CD4-positive, CD25-positive, alpha-beta regulatory T cell (primary cell): Measurements from ENCODE around the gene PSD. TPM values are rescaled to one million over a fixed set of nuclear protein-coding genes. Genes with fewer than 3 reads are reported as not detected.
A peak's percentile ranks its signal among the peaks of the same experiment; 100 is the strongest.

ENCODE experiments used
- ATAC-seq, 2 donors: fragments of 150-1000 bp; cut with Tn5 transposase; one replicate each; pipeline ENCODE4 v1.10.0; 2021; ENCODE audit warnings: low read depth in 2 of 2, moderate number of reproducible peaks in 2 of 2, moderate library complexity in 1 of 2
- DNase-seq, 3 donors: peaks; one replicate each; pipeline versions ENCODE4 v3.0.0 to v3.0.0-alpha.2; 2012 to 2022; ENCODE audit warnings: mixed read lengths in 1 of 3
- H3K27ac ChIP-seq: one replicate; pipeline ENCODE4 v1.7.0; 2013; ENCODE audit warnings: mild to moderate bottlenecking, low read length; ENCODE audit not compliant: insufficient read depth, poor library complexity, severe bottlenecking
- H3K27me3 ChIP-seq: one replicate; pipeline ENCODE4 v1.7.0; 2013; ENCODE audit warnings: low read length; ENCODE audit not compliant: control insufficient read depth, insufficient read depth
- H3K36me3 ChIP-seq: one replicate; pipeline ENCODE4 v1.7.0; 2013; ENCODE audit warnings: mild to moderate bottlenecking, low read length, moderate library complexity; ENCODE audit not compliant: control insufficient read depth, insufficient read depth
- H3K4me1 ChIP-seq: 2 replicates; pipeline ENCODE4 v1.7.0; 2013; ENCODE audit warnings: mild to moderate bottlenecking, low read length; ENCODE audit not compliant: insufficient read depth, control insufficient read depth, poor library complexity, severe bottlenecking
- H3K4me3 ChIP-seq: one replicate; pipeline ENCODE4 v1.7.0; 2013; ENCODE audit warnings: low read depth, mild to moderate bottlenecking, low read length, moderate library complexity
- H3K9me3 ChIP-seq, 2 experiments: 1 replicate in 1 of 2; 2 replicates in 1 of 2; pipeline ENCODE4 v1.7.0; 2013; ENCODE audit warnings: low read length in 2 of 2, mild to moderate bottlenecking in 1 of 2, moderate library complexity in 1 of 2; ENCODE audit not compliant: control insufficient read depth in 2 of 2
- H3K27ac Mint-ChIP-seq, 3 donors: one replicate each; pipeline ENCODE4 v1.8.0; 2020 to 2022; ENCODE audit warnings: mild to moderate bottlenecking in 3 of 3, mixed read lengths in 3 of 3, moderate library complexity in 2 of 3
- H3K27me3 Mint-ChIP-seq: one replicate; pipeline ENCODE4 v1.8.0; 2022; ENCODE audit warnings: mild to moderate bottlenecking, mixed read lengths
- H3K36me3 Mint-ChIP-seq: one replicate; pipeline ENCODE4 v1.8.0; 2020; ENCODE audit warnings: mixed read lengths
- H3K4me1 Mint-ChIP-seq, 4 donors: one replicate each; pipeline ENCODE4 v1.8.0; 2020 to 2022; ENCODE audit warnings: mixed read lengths in 4 of 4, mild to moderate bottlenecking in 1 of 4
- H3K4me3 Mint-ChIP-seq, 4 donors: one replicate each; pipeline ENCODE4 v1.8.0; 2020 to 2022; ENCODE audit warnings: mild to moderate bottlenecking in 4 of 4, mixed read lengths in 4 of 4, moderate library complexity in 3 of 4
- H3K9me3 Mint-ChIP-seq, 7 donors: one replicate each; pipeline ENCODE4 v1.8.0; 2020 to 2022; ENCODE audit warnings: mixed read lengths in 7 of 7, mild to moderate bottlenecking in 3 of 7, moderate library complexity in 2 of 7
- polyA plus RNA-seq, 4 donors: library from polyadenylated mRNA; unstranded; fragments of 300-500 nt; fragmentation: Illumina TruSeq; gene quantifications; one replicate each; pipeline ENCODE4 v1.2.3, GENCODE V29; 2021
- total RNA-seq: library from RNA; stranded (reverse); gene quantifications from one replicate; pipeline ENCODE4 v1.2.3, GENCODE V29; 2022

The PSD gene
- total RNA-seq (2.9 TPM), polyA plus RNA-seq (1 to 10 TPM; 1.4 to 2.6 (median 1.9) TPM)

GRCh38 chr10:102418622-102419268, at the start of gene PSD:
Gene PSD, minus strand, starts transcription at chr10:102418785. Its CDS starts 1,747 bp downstream, at chr10:102417038.
- Mint-ChIP-seq H3K4me1 (peaks cover 0 to 40% (median 16%) of the 10 kb centered on the region in 4 donors), H3K36me3 (no peaks in the 10 kb centered on the region), H3K4me3 (peak within 1 kb of the TSS; percentile 93 to 98 (median 96)), H3K27me3 (peaks cover 26% of the 10 kb centered on the region), H3K27ac (peak within 1 kb of the TSS in 1 of 3 donors; percentile 77), H3K9me3 (peaks cover 0 to 4% (median 0%) of the 10 kb centered on the region in 7 donors)
- Histone ChIP-seq H3K27ac (no peak within 1 kb of the TSS), H3K27me3 (peaks cover 7% of the 10 kb centered on the region), H3K4me3 (peak within 1 kb of the TSS; percentile 91), H3K36me3 (no peaks in the 10 kb centered on the region), H3K9me3 (no peaks in the 10 kb centered on the region), H3K4me1 (peaks cover 44% of the 10 kb centered on the region)
- DNase-seq: no peak
- no peak for ATAC-seq

DNA sequence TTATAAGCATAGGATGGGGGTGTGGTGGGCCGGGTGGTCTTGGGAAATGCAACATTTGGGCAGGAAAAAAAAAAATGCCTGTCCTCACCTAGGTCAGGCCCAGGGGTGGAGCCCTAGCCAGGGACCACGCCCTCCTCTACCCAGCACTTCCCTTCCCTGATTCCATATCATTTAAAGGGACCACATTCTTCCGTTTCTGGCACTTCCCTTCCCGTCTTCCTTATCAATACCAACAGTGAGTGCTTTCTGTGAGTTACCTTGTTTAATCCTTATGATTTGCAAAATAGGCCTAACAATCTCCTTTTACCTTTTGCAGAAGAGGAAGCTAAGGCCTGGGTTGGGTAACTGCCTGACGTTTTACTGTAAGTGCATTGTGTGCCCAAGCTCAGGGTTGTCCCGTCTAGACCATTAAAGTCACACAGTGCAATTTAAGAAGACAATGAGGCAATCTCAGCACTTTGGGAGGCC, 49.4 kb upstream of the PSD start:
- Mint-ChIP-seq H3K36me3 (peaks cover 3% of the 10 kb centered on the region), H3K27ac (no peak overlapping the region), H3K27me3 (peaks cover 6% of the 10 kb centered on the region), H3K4me3 (no peak overlapping the region), H3K4me1 (peaks cover under 1 to 5% (median 4%) of the 10 kb centered on the region in 4 donors), H3K9me3 (no peaks in the 10 kb centered on the region)
- ATAC-seq: no peak
- peaks cover 2% of the 10 kb centered on the region for H3K4me1 ChIP-seq
- H3K27ac ChIP-seq: no peak overlapping the region
- H3K9me3 ChIP-seq: no peaks in the 10 kb centered on the region
- H3K27me3 ChIP-seq: no peaks in the 10 kb centered on the region
- no peak for DNase-seq
- no peaks in the 10 kb centered on the region for H3K36me3 ChIP-seq
- no peak overlapping the region for H3K4me3 ChIP-seq

DNA sequence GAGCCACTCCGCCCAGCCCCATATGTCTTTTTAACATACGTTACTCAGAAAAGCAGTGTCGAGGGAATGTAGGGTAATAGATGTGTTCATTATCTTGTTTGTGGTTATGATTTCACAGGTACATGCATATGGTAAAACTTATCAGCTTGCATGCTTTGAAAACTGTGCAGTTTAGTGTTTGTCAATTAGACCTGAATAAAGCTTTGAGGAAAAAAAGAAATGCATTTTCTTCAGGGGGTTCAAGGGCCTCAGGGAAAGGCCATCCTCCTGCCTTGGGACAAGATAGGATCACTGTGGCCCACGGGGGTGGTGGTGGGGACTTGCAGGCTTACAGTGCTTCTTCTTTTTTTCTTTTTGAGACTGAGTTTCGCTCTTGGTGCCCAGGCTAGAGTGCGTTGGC, 48.7 kb upstream of the PSD start:
- ATAC-seq: no peak
- H3K4me1 Mint-ChIP-seq: peaks cover 4 to 10% (median 8%) of the 10 kb centered on the region in 4 donors

DNA sequence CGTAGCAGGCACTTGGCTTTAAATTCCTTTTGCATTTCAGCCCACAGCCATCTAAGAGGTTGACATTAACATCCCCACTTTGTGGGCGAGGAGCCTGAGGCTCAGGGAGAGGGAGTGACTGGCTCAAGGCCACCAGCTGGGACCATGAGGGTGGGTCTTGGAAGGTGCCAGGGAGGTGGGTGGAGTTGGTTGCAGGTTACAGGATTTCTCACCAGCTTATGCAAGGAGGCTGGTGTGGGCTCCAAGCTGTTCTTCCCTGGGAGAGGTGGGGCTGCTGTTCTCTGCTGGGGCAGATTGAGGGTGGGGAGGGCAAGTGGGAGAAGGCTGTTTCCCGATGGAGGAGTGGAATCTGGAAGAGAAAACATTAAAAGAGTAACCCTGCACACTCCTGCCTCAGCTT, 46.9 kb upstream of the PSD start:
- Histone ChIP-seq H3K27me3 (no peaks in the 10 kb centered on the region), H3K27ac (no peak overlapping the region), H3K36me3 (no peaks in the 10 kb centered on the region), H3K4me3 (no peak overlapping the region), H3K4me1 (peaks cover 15% of the 10 kb centered on the region), H3K9me3 (no peaks in the 10 kb centered on the region)
- peaks cover 6% of the 10 kb centered on the region for H3K27me3 Mint-ChIP-seq
- no peak overlapping the region for H3K27ac Mint-ChIP-seq
- ATAC-seq: no peak
- peaks cover 3% of the 10 kb centered on the region for H3K36me3 Mint-ChIP-seq
- H3K9me3 Mint-ChIP-seq: no peaks in the 10 kb centered on the region
- DNase-seq: no peak
- H3K4me3 Mint-ChIP-seq: no peak overlapping the region
- H3K4me1 Mint-ChIP-seq: peaks cover 10 to 27% (median 20%) of the 10 kb centered on the region in 4 donors

More for the DNA sequence above, 48.7 kb upstream of the PSD start:
- no peak overlapping the region for H3K4me3 ChIP-seq
- H3K27ac ChIP-seq: no peak overlapping the region
- H3K36me3 ChIP-seq: no peaks in the 10 kb centered on the region
- no peak for DNase-seq
- peaks cover 3% of the 10 kb centered on the region for H3K36me3 Mint-ChIP-seq
- no peaks in the 10 kb centered on the region for H3K9me3 ChIP-seq
- H3K27ac Mint-ChIP-seq: no peak overlapping the region
- H3K9me3 Mint-ChIP-seq: no peaks in the 10 kb centered on the region
- no peak overlapping the region for H3K4me3 Mint-ChIP-seq
- no peaks in the 10 kb centered on the region for H3K27me3 ChIP-seq
- H3K4me1 ChIP-seq: no peaks in the 10 kb centered on the region
- peaks cover 6% of the 10 kb centered on the region for H3K27me3 Mint-ChIP-seq

DNA sequence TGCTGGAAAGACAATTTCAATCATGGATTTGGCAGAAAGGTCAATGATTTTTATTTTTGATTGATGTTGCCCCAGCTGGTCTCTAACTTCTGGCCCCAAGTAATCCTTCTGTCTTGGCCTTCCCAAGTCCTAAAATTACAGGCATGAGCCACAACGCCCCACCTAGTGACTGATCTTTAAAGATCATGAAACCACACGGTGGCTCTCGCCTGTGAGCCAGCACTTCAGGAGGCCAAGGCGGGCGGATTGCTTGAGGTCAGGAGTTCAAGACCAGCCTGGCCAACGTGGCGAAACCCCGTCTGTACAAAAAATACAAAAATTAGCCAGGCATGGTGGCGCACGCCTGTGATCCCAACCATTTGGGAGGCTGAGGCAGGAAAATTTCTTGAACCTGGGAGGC, 45.4 kb upstream of the PSD start:
- Mint-ChIP-seq H3K27me3 (peaks cover 6% of the 10 kb centered on the region), H3K27ac (no peak overlapping the region), H3K36me3 (peaks cover 3% of the 10 kb centered on the region), H3K4me1 (peaks cover 10 to 31% (median 20%) of the 10 kb centered on the region in 4 donors), H3K9me3 (no peaks in the 10 kb centered on the region), H3K4me3 (no peak overlapping the region)
- H3K4me1 ChIP-seq: peaks cover 15% of the 10 kb centered on the region
- DNase-seq (no peak), ATAC-seq (no peak)
- H3K36me3 ChIP-seq: no peaks in the 10 kb centered on the region
- no peaks in the 10 kb centered on the region for H3K27me3 ChIP-seq
- H3K4me3 ChIP-seq: no peak overlapping the region
- H3K27ac ChIP-seq: no peak overlapping the region
- no peaks in the 10 kb centered on the region for H3K9me3 ChIP-seq

DNA sequence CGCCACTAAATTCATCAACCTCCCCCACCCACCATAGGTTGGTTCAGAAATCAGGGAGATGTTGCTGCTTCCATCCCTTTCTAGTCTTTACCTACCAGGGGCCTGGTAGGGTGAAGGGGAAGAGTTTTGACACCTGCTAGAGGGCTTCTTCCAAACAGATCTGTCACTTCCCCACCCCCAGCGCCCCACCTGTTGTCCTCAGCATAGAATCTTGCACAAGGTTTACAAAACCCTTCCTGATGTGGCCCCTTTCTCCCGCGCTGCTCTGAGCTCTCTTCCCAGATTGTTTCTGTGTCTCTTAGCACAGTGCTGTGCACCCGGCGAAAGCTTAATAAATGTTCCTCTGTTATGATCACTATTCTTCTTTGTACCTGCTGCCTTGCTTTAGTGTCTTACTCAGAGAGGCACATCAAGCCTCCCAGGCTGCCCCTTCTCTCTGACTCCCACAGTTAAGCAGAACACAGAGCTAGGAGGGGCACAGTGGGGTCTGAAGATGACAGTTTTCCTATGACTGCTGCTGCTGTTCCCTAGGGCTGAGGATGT, 44.0 kb upstream of the PSD start:
- H3K4me1 ChIP-seq: peaks cover 15% of the 10 kb centered on the region
- no peaks in the 10 kb centered on the region for H3K36me3 Mint-ChIP-seq
- peak overlapping the region; percentile 29 to 91 (median 82) for H3K4me3 Mint-ChIP-seq
- no peak overlapping the region for H3K27ac Mint-ChIP-seq
- H3K9me3 Mint-ChIP-seq: no peaks in the 10 kb centered on the region
- no peaks in the 10 kb centered on the region for H3K9me3 ChIP-seq
- peaks cover 6% of the 10 kb centered on the region for H3K27me3 Mint-ChIP-seq
- no peak overlapping the region for H3K4me3 ChIP-seq
- no peak overlapping the region for H3K27ac ChIP-seq
- DNase-seq: no peak
- ATAC-seq: no peak
- H3K27me3 ChIP-seq: no peaks in the 10 kb centered on the region
- H3K4me1 Mint-ChIP-seq: peaks cover 10 to 31% (median 21%) of the 10 kb centered on the region in 4 donors
- no peaks in the 10 kb centered on the region for H3K36me3 ChIP-seq

GRCh38 chr10:102461187-102462054, 42.8 kb upstream of the PSD start:
- ATAC-seq (peak; percentile 97 to 98), DNase-seq (peak; percentile 89 to 92 (median 89))
- Mint-ChIP-seq H3K4me1 (peaks cover 10 to 31% (median 20%) of the 10 kb centered on the region in 4 donors), H3K9me3 (no peaks in the 10 kb centered on the region), H3K4me3 (peak overlapping the region; percentile 80 to 95 (median 90)), H3K27ac (peak overlapping the region; percentile 38 to 86 (median 83)), H3K36me3 (no peaks in the 10 kb centered on the region), H3K27me3 (peaks cover 6% of the 10 kb centered on the region)
- no peaks in the 10 kb centered on the region for H3K27me3 ChIP-seq
- H3K4me1 ChIP-seq: peaks cover 15% of the 10 kb centered on the region
- H3K27ac ChIP-seq: peak overlapping the region; percentile 52
- peak overlapping the region; percentile 87 for H3K4me3 ChIP-seq
- H3K36me3 ChIP-seq: peaks cover 3% of the 10 kb centered on the region
- no peaks in the 10 kb centered on the region for H3K9me3 ChIP-seq
